IPS-18c (cell line): ENCODE measurements around the gene CMC2.

ENCODE experiments used
- H3K4me3 ChIP-seq: 2 replicates; pipeline ENCODE4 v1.7.0; 2013; ENCODE audit warnings: low read depth, mild to moderate bottlenecking, low read length, moderate library complexity; ENCODE audit not compliant: insufficient read depth
- H3K9me3 ChIP-seq: one replicate; pipeline ENCODE4 v1.6.1; 2013; ENCODE audit warnings: mild to moderate bottlenecking, low read length, moderate library complexity; ENCODE audit not compliant: control insufficient read depth, insufficient read depth

Gene CMC2

DNA sequence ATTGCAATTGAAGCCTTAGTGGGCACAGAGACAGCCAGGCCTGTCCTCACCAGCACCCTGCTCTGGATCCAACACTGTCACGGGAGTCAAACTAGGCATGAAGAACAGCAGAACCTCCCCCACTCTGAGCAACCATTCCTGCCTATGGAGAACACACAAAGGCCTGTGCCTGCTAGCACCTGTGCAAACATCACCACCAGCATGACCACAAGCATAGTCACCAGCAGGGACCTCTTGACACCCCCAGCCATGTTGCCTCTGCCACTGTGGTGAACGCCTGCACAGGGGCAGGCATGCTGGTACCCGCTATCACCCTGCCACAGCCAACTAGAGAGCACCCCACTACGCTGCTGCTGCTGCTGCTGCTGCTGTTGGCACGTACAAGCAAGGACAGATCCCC lies 51.7 kb downstream of the CMC2 start:
- H3K9me3 ChIP-seq, result no peaks in the 10 kb centered on the region
- no peak overlapping the region for H3K4me3 ChIP-seq

DNA sequence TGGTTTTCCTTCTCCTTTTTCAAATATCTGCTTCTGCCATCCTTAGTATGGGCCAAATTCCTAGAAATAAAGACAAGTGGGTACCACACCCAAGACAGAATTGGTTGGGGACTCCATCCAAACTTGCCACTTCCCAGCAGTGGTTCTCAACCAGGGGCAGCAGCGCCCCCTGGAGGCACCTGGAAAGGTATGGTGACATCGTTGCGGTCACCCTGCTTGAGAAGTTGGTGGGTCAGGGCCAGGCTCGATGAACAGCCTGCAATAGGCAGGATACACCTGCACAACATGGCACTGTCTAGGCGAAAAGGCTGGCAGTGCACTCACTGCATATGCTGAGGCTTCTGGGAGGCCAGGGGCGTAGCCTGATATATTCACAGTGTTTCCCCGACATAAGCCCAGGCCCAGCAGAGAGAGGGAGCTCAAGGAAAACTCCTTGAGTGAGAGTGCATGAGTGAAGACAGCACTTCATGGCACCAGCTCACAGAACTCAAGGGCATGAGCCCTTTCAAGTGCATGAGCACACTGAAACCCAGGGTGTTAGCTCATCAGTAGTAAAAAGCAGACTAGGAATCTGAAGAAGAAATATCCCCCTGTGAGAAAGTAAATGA lies 57.7 kb downstream of the CMC2 start:
- Histone ChIP-seq H3K9me3 (no peaks in the 10 kb centered on the region), H3K4me3 (no peak overlapping the region)

DNA sequence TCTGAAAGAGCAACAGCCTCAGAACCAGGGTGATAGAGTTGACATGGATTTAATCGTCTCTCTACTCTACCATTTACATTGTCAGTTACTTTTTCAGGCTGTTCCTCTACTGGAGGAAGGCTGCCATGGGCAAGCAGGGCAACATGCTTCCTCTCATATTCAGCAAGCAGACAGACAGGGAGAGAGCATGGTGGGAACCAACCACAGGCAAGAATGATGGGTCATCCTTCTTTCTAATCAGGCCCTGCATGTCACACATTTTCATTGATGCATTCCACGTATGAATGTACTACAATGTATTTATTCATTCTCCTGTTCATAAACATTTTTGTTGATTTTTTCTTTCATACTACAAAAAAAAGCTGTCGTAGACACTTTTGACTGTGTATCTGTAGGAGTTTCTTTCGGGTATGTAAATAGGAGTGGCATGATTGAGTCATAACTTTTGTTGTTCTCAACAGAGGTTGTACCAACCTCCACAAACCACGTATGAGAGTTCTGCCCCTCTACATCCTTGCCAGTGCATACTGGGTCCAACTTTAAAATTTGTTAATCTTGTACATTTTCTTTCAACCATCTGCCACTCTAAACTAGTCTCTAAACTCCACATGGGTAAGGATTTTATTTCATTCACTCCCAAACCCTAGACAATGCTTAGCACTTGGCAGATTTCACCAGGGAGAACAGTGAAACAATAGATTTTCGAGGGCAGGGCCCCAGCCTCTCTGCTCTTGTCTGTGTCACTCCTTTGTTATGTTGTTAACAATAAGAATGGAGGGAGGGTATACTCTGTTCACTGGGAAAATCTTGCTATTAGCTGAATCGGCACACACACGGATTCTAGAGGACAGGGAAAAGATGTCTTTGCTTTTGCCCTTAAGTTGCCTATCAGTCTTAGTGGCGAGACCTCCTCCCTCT lies 58.7 kb downstream of the CMC2 start:
- H3K9me3 ChIP-seq, result no peaks in the 10 kb centered on the region
- H3K4me3 ChIP-seq, result no peak overlapping the region

DNA sequence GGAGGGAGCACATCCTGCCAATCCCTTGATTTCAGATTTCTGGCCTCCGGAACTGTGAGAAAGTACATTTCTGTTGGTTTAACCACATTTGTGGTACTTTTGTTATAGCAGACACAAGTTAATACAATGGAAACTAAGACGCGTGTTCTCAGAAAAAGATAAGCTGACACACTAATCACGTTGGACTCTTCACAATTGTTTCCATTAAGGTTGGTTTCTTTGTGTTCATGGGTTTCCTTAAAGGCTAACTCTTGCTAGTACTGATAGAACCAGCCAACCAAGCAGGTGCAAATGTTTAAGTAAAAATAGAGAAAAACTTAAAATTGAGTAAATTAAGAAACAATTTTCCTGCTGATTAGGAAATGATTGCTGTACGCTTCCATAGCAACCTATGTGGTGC lies 59.4 kb downstream of the CMC2 start:
- H3K9me3 ChIP-seq, result no peaks in the 10 kb centered on the region
- H3K4me3 ChIP-seq, result no peak overlapping the region

DNA sequence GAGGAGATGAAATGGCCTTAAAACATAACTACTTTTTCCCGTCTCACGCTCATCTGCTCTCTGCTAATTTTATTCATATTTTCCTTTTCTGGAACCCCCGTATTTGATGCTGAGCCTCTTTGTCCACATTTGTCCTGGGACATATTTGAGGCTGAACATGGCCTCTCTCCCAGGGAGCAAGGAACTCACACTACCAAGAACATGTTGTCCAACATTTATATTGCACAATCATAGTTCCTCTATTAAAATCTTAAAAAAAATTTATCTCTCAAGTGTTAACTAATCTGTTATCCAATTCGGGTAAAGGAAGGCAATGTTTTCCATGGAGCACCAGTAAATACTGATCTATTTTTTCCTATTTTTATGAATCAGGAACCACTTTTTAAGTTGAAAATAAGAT lies 60.2 kb downstream of the CMC2 start:
- Histone ChIP-seq H3K4me3 (no peak overlapping the region), H3K9me3 (no peaks in the 10 kb centered on the region)

DNA sequence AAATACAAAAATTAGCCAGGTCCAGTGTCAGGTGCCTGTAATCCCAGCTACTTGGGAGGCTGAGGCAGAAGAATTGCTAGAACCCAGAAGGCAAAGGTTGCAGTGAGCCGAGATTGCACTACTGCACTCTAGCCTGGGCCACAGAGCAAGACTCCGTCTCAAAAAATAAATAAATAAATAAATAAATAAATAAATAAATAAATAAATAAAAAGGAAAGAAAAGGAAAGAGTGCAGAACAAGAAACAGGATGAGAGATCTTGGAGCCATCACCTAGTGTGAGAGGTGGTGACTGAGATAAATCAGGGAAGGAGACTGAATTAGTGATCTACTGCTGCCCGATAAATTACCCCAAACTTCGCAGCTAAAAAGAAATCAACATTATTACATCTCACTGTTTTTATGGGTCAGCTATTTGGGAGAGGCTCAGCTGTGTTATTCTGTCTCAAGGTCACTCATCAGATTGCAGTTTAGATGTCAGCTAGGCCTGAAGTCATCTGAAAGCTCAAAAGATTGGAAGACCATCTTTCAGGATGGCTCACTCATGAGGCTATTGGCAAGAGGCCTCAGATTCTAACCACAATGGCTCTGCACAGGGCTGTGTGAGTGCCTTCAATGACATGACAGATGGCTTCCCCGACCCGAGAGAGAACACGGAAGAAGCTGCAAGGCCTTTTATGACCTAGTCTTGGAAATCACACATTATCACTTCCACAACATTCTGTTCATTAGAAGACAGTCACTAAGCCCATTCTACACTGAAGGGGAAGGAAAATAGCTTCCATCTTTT lies 66.4 kb downstream of the CMC2 start:
- H3K4me3 ChIP-seq, result no peak overlapping the region
- H3K9me3 ChIP-seq, result no peaks in the 10 kb centered on the region

DNA sequence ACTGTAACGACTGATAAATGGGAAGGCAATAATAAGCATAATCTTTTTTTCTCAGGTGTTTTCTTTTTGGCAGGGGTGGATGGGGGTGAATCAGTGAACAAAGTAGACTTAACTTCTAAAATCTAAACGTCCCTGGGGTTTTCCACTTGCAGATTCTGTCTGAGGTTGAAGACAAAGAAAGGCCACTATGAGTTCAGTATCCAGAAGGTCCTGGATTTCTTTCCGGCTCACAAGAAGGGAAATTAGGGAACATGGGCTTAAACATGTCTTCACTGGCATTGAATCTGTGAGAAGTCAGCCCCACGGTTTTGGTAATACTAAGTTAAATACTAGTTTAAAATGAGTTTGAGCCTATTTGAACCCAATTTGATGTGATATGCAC lies 67.8 kb downstream of the CMC2 start:
- H3K4me3 ChIP-seq, result no peak overlapping the region
- no peaks in the 10 kb centered on the region for H3K9me3 ChIP-seq

DNA sequence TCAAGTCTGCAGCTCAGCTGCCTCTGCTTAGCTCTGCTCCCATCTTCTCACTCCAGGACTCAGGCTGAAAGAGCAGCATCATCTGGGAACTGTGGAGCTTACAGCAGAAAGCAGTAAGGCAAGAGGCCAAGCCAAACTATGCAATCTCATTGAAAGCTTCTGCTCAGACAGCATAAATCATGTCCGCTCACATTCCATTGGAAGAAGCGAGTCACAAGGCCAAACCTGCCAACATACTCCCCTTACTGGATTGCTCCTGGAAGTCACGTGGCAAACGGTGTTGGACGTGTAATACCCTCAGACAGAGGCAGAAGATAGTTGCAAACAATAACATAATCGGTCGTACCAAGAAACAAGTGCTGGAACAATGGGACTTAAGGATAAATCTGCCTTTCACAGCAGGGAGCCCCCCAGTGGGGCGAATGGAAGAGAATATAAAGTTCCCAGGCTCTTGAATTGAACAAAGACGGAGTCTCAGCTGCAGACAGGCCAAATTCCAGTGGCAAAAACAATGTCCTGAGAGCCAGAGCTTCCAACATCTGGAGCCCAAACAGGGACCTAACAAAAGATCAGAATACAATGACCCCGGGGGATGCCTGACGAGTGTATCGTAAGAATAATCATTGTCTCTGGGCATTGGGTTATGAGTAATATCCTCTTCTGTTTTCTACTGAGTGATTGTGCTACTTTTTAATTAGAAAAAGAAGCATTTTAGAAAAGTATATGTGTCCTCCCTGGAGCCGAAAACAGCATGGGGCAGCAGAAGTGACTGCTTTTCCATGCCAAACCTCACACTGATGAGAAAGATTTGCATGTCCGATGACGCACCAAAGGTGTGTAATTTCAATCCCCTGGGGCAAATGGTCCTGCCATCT lies 68.4 kb downstream of the CMC2 start:
- no peaks in the 10 kb centered on the region for H3K9me3 ChIP-seq
- no peak overlapping the region for H3K4me3 ChIP-seq

DNA sequence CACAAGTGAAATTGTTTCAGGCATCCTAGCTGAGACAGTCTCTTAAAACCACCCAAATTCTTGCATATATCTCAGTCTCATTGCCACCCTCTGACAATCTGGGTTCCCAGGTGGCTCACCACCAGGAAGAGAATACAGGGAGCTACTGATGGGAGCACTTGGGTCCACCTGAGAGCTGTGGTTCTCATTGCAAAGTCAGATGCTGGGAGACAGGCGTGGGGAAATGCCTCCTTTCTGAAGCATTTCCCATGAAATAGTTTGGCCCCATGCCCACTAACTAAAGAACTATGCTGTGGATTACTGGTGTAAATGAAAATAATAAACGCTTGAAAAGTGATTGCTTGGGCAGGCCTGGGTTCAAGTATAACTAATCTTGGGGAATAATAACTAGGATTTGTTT lies 70.3 kb downstream of the CMC2 start:
- Histone ChIP-seq H3K9me3 (no peaks in the 10 kb centered on the region), H3K4me3 (no peak overlapping the region)

DNA sequence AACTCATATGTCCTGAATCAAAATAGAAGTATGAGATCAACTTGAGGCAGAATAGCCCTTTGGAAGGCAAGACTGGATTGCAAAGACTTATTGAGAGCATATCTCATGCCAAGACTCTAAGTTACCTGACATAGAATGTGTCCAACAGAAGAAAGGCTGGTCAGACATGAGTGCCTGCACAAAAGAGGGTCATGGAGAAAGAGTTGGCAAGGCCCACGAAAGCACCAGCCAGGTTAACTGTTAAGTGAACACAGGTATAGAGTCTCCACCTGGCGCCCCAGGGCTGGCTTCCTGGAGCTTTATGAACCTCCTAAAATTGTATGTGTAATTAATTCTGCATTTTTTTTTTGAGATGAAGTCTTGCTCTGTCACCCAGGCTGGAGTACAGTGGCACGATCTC lies 71.0 kb downstream of the CMC2 start:
- no peak overlapping the region for H3K4me3 ChIP-seq
- no peaks in the 10 kb centered on the region for H3K9me3 ChIP-seq

DNA sequence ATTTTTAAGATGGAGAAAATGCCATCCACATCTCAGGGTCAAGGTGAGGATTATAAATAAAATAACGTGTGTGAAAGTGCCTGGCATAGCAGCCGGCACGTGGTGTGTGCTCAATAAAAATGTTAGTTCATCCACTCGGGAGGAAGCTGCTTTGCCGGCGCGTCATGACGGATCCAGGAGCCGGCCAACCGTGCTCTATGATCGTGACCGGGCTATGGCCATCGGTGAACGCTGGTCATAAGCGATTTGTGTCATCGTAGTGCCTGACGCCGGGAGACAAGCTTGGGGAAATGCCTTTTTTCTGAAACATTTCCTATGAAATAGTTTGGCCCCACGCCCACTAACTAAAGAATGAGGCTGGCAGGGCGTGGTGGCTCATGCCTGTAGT lies 74.0 kb downstream of the CMC2 start:
- peaks cover 2% of the 10 kb centered on the region for H3K9me3 ChIP-seq
- H3K4me3 ChIP-seq, result peak overlapping the region; percentile 51; the same call in 1 of the 2 replicates

DNA sequence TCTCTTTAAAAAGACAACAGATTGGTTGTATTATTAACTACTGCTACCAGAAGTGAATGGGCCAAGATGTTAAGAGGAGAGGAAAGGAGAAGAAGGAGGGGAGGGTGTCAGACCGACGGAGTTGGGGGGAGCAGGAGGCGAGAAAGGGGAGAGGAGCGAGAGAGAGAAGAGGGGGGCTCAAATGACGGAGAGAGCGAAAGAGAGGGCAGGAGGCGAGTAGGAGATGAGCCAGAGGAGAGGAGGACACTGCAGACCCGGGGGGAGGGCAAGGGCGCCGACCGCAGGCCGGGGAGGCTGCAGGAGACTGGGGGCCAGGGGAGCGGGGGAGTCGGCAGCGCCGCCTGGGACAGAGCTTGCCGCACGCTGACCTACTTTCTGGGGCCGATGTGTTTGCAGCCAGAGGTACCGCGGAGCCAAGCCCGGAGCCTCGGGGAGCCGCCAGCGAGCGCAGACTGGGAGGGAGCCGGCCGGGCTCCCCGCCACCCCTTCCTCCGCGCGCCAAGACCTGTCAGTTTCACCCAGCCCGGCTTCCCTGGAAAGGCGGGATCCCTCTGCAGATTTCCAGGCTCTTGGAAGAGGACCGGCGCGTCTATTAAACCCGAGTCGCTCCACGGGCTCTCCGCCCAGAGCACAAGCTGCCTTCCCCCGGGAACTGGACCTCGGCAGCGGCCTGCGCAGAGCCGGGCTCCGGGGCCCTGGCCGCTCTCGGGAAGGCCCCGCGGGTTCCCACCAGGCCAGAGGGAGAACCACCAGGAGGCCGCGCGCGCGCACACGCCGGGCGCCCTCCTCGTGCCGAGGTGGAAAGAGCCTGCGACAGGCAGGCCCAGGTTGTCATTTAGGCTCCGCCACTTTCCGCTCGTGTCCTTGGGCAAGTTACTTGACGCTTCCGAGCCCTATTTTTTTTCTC lies 74.6 kb downstream of the CMC2 start:
- H3K9me3 ChIP-seq, result peaks cover 2% of the 10 kb centered on the region
- H3K4me3 ChIP-seq, result peak overlapping the region; percentile 51; the same call in 1 of the 2 replicates

DNA sequence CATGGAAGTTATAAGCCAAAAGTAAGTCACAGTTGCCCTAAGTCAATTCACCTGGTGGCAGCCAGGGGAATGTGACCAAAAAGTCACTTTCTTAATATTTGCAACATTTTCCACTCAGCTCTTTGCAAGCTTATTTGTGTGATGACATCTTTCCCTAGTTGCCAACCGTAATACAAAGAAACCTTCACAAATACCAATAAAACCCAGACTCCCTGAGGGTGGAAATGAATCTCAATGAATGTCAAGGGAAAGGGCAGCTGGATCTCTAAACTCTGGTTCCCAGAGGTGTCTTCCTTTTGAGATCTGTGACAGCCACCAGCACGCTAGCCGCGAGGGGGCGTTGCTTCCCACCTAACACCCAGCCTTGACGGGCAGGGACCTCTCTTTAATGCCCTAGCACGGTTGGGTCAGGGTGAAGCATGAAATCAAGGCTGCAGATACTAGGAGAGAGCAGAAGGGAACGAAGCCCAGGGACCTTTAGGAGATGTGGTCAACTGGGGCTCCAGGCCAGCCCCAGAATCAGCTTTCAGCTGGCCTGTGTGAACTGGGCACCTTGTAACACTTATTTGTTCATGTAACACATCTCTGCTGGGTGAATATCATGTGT lies 82.2 kb downstream of the CMC2 start:
- Histone ChIP-seq H3K4me3 (no peak overlapping the region), H3K9me3 (peaks cover 2% of the 10 kb centered on the region)

DNA sequence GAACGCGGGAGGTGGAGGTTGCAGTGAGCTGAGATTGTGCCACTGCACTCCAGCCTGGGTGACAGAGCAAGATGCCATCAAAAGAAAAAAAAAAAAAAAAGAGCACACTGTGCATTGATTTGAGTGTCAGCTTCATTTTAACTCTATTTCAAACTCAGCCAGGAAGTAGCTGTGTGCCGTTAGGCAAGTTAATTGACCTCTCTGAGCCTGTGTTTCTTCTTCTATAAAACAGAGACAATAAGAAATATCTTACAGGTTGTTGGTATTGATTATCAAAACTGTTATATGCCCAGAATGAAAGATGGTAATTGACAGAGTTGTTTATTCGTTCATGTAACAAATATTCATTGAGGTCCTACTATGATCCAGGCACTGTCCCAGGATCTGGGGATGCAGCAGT lies 83.3 kb downstream of the CMC2 start:
- H3K9me3 ChIP-seq, result peaks cover 2% of the 10 kb centered on the region
- no peak overlapping the region for H3K4me3 ChIP-seq
